Mammary epithelial cell (primary cell): Measurements from ENCODE around the gene INSR.
"Not testable (repeated sequence)": the region's sequence is repeated elsewhere in the genome, so short reads cannot be mapped to it uniquely, and the experiment has no call there.

Experiments
- EZH2 ChIP-seq: IDR thresholded peaks from 2 replicates; pipeline ENCODE4 v1.6.1; 2012; ENCODE audit warnings: low read length, inconsistent platforms, borderline replicate concordance
- TF ChIP-seq, protein P1 (sequence below), 2 donors: IDR thresholded peaks in 1 of 2; conservative IDR thresholded peaks in 1 of 2; 2 replicates each; pipeline ENCODE4 v1.5.1; 2011 to 2012; ENCODE audit warnings: inconsistent platforms in 2 of 2, low read length in 2 of 2, mild to moderate bottlenecking in 2 of 2, control low read depth in 1 of 2, low read depth in 1 of 2; ENCODE audit not compliant: insufficient read depth in 1 of 2; ENCODE audit errors: extremely low read depth in 1 of 2

DNA sequence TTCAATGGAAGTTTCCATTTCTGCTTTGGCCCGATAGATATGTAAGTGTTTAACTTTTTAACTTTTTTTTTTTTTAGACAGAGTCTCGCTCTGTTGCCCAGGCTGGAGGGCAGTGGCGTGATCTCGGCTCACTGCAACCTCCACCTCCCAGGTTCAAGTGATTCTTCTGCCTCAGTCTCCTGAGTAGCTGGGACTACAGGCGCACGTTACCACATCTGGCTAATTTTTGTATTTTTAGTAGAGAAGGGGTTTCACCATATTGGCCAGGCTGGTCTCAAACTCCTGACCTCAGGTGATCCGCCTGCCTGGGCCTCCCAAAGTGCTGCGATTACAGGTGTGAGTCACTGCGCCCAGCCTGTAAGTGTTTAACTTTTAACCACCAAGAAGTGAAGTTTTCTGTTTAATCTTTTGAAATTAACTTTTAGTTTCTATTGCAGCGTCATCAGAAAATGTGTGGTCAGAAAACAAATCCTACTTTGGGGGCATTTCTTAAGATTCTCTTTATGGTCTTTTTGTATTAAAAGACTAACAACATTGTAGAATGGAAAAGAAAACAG, 147.0 kb downstream of the INSR start:
- TF ChIP-seq, protein P1, sequence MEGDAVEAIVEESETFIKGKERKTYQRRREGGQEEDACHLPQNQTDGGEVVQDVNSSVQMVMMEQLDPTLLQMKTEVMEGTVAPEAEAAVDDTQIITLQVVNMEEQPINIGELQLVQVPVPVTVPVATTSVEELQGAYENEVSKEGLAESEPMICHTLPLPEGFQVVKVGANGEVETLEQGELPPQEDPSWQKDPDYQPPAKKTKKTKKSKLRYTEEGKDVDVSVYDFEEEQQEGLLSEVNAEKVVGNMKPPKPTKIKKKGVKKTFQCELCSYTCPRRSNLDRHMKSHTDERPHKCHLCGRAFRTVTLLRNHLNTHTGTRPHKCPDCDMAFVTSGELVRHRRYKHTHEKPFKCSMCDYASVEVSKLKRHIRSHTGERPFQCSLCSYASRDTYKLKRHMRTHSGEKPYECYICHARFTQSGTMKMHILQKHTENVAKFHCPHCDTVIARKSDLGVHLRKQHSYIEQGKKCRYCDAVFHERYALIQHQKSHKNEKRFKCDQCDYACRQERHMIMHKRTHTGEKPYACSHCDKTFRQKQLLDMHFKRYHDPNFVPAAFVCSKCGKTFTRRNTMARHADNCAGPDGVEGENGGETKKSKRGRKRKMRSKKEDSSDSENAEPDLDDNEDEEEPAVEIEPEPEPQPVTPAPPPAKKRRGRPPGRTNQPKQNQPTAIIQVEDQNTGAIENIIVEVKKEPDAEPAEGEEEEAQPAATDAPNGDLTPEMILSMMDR (conservative IDR thresholded peaks at IDR 0.05 in 1 of 2, IDR thresholded peaks at IDR 0.05 in 1 of 2; ENCODE audit: extremely low read depth in 1 of 2, insufficient read depth in 1 of 2, low read depth in 1 of 2, low read length in 2 of 2): not testable (repeated sequence)
- not testable (repeated sequence) for TF ChIP-seq EZH2
